B cell (primary cell): ENCODE measurements around the gene LRRC25.

Source experiments
- EZH2 ChIP-seq: IDR thresholded peaks from 2 replicates; pipeline ENCODE4 v1.6.1; 2012; ENCODE audit warnings: borderline replicate concordance, low read depth, mild to moderate bottlenecking, moderate library complexity, low read length; ENCODE audit not compliant: insufficient read depth, poor library complexity, severe bottlenecking
- TF ChIP-seq, protein P1 (sequence below): fragments of 200-600 bp; IDR thresholded peaks from one replicate; pipeline ENCODE4 v1.8.0; 2022; ENCODE audit warnings: antibody characterized with exemption, mild to moderate bottlenecking

DNA sequence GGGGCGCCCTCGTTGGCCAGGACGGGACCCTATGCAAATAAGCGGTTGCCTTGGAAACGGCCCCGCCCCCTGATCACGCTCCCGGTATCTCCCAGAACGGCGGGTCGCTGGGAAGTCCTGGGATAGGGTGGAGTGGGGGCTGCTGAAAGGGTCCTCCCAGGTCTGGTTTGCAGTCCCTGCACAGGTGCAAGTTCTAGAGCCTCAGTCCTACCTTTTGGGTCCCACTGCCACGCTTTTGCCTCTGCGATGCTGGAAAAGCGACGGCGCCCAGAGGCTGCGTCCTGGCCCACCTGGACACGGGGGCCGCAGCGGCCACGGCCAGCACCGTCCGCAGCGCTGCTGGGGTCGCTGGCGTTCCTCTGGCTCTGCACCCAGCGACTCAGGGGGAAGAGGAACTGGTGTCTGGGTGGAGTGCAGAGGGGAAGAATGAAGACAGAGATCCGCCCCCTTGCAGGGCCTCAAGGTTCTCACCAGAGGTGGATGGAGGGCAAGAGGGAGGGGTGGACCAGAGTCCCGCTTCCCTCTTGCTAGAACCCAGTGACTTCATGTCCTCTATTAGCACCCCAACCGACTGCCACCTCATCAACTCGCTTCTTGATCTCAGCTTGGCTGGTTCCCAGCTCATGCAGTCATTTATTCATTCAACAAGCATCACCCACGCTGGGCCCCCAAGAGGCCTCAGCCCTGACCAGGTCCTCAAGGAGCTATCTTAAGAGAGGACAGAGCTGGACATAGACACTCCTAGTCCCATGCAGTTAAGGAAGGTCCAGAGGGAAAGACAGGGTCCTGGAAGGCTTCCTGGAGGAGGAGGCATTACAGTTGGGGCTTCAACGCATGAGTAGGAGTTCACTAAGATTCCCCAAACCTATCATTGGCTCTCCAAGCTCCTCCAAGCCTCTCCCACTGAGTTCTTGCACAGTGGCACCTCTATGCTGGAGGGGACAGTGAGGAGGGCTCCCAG lies at the start of gene LRRC25:
- TF ChIP-seq, protein P1, sequence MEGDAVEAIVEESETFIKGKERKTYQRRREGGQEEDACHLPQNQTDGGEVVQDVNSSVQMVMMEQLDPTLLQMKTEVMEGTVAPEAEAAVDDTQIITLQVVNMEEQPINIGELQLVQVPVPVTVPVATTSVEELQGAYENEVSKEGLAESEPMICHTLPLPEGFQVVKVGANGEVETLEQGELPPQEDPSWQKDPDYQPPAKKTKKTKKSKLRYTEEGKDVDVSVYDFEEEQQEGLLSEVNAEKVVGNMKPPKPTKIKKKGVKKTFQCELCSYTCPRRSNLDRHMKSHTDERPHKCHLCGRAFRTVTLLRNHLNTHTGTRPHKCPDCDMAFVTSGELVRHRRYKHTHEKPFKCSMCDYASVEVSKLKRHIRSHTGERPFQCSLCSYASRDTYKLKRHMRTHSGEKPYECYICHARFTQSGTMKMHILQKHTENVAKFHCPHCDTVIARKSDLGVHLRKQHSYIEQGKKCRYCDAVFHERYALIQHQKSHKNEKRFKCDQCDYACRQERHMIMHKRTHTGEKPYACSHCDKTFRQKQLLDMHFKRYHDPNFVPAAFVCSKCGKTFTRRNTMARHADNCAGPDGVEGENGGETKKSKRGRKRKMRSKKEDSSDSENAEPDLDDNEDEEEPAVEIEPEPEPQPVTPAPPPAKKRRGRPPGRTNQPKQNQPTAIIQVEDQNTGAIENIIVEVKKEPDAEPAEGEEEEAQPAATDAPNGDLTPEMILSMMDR, result peak; percentile 9
- no peak for TF ChIP-seq EZH2
